CD4-positive, alpha-beta T cell treated with Interleukin-21 for 1 hour (primary cell): ENCODE results near the gene MPHOSPH8.

Experiments
- DNase-seq: peaks from one replicate; pipeline ENCODE4 v3.0.0-alpha.2; 2020

Gene MPHOSPH8, protein sequence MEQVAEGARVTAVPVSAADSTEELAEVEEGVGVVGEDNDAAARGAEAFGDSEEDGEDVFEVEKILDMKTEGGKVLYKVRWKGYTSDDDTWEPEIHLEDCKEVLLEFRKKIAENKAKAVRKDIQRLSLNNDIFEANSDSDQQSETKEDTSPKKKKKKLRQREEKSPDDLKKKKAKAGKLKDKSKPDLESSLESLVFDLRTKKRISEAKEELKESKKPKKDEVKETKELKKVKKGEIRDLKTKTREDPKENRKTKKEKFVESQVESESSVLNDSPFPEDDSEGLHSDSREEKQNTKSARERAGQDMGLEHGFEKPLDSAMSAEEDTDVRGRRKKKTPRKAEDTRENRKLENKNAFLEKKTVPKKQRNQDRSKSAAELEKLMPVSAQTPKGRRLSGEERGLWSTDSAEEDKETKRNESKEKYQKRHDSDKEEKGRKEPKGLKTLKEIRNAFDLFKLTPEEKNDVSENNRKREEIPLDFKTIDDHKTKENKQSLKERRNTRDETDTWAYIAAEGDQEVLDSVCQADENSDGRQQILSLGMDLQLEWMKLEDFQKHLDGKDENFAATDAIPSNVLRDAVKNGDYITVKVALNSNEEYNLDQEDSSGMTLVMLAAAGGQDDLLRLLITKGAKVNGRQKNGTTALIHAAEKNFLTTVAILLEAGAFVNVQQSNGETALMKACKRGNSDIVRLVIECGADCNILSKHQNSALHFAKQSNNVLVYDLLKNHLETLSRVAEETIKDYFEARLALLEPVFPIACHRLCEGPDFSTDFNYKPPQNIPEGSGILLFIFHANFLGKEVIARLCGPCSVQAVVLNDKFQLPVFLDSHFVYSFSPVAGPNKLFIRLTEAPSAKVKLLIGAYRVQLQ

GRCh38 chr13:19633479-19634255 lies at the start of gene MPHOSPH8:
Gene MPHOSPH8 (plus strand): TSS chr13:19633659. CDS start chr13:19633749, 90 bp downstream.
- peak; percentile 97 for DNase-seq

DNA sequence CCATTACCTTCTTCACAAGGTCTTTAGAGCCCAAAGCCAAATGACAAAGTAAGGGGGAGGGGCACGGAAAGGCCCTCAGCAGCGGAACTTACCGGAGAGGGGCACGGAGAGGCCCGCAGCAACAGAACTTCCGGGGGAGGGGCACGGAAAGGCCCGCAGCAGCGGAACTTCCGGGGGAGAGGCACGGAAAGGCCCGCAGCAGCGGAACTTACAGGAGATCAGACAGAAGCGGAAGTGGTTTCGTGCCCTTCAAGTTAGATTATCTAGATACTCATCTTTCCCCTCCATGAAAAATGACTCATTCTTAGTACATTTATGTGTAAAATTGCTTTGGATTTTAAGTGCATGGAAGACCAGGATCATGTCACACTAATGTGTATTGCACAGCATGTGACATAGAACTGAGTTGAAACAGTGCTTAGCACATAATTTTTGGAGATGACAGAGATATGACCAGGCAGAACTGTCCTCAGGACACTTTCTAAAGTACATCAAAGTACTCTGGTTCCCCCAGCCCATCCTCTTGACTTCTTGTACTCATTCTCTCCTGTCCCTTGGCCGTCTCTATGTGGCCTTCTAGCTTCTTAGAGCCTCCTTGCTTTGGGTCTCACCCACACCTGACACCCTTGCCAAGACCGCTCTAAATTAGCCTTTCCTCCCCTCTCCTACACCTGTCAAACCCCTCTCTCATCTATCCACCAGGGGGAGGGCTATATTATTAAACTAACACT lies 46.4 kb upstream of the MPHOSPH8 start:
- peak; percentile 78 for DNase-seq

DNA sequence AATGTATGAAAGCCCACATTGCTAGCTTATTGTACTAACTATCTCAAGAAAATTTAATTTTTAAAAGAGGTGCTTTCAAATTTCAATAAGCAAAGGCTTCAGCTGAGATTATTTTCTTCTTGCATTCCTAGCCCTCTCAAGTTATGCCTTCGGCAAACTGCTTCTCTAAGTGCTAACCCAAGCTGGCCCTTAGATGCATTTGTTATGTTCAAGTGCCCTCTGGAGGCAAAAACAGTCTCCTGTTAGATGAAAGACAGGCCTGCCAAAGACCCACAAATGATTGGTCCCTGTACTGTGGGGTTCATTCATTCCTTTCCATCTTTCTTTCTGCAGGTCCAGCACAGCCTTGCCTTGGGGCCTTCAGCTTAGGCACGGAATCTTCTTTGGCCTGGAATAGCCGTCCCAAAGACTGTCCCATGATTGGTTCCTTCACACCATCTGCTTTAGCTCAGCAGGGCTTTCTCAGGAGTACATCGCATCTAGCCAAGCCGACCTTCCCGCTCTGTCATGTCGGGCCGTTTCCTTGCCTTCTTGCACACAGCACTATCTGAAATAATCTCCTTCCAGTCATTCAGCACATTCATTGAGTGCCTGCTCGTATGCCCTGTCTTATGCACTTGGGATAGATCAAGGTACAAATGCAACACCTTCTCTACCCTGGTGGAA lies 45.7 kb upstream of the MPHOSPH8 start:
- DNase-seq: peak; percentile 68

DNA sequence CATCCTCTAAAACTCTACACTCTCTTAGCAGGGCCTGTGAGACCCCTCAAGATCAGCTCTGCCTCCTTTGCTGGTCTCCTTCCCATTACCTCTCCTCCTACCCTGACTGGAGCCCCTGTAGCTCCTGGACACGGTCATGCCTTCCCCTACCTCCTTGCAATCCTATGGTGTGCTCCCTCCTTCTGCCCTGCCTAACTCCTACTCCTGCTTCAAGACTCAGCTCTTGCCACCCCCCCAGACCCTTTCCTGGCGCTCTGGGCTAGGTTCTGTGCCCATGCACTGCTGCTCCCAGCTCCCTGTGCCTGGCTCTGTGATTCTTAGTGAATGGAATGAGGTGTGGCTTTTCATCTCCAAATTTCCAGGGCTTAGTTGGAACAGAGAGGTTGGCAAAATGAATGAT lies 44.1 kb upstream of the MPHOSPH8 start:
- DNase-seq: no peak

DNA sequence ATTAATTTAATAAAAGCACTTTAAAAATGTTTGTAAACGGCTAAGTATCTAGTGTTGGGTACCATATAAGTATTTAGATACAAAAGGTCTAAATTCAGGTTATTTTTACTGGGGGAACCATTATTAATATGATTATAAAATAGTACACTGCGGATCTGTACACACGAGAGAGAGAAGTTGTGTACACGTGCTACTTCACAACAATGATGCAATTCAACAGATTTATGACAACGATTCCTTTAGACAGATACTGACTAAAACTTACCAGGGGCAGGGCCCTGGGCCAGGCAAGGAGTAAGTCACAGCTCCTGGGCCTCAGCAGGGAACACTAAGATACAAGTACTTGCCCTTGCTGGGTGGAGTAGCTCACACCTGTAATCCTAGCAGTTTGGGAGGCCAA lies 43.0 kb upstream of the MPHOSPH8 start:
- no peak for DNase-seq

- DNase-seq: no peak
Observed at GRCh38 chr13:19591864-19592263, 41.6 kb upstream of the MPHOSPH8 start.

DNA sequence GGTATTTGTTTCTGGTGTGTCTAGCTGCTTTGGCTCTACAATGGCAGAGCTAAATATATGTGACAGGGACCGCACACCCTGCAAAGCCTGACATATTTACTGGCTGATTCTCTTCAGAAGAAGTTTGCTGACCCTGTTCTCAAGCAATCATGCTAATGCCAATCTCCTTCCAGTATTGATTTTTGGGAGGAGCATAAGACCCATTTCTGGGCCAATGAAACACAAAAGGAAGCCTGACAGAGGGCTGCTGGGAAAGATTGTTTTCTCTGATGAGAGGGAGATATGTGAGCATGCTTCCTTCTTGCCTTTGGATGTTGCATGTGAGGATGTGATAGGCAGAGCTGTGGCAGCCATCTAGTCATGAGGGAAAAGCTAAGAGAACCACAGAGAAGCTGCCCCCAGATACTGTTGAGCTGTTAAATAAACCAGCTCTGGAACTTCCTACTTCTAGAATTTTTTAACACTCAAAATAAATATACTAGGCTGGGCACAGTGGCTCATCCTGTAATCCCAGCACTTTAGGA lies 40.7 kb upstream of the MPHOSPH8 start:
- DNase-seq: no peak

DNA sequence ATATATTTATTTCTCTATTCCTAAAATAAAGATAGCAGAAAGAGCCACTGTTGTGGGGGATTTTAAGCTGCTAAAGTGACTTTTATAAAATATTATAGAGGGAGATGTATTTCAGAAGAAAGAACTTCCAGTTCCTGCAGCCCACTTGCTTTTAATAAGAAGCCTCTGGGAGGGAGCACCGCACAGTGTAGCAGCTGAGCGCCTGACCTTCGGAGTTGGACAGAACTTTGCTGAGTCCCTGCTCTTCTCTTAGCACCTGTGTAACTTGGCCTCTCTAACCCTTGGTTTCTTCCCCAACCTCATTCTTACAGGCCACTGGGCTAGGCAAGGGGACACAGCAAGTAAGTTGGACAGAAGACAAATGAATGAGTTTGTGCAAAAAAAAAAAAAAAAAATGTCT lies 37.4 kb upstream of the MPHOSPH8 start:
- DNase-seq: no peak

DNA sequence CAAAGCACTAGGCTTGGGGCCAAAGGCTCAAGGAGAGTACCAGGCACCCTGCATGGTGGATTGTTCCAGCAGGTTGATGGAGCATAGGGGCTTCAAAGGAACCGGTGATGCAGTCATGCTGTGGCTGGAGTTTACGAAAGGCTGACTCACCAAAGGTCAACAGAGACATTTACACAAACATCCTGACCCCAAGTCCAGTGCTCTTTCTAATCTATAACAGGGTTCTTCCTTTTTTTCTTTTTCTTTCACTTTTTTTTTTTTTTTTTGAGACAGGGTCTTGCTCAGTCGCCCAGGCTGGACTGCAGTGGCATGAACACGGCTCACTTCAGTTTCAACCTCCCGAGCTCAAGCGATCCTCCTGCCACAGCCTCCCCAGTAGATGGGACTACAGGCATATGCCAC lies 36.5 kb upstream of the MPHOSPH8 start:
- DNase-seq: no peak

DNA sequence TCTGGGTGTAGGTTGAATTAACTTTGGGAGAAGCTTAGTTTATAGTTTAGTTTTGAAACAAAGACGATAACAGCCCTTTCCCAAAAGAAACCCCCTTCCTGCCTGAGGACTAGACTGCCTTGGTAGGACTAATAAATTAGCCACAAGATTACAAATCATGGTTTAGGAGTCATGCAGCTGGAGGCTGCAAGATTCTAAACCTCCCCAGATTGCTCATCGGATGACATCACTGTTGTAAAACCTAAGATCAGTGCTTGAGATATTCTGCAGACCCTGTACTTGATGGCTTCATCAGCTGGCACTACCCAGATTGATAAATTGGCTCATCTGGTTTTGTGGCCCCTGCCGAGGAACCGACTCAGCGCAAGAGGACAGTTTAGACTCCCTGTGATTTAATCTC lies 35.9 kb upstream of the MPHOSPH8 start:
- DNase-seq: no peak

GRCh38 chr13:19601749-19602725 lies 31.4 kb upstream of the MPHOSPH8 start:
- DNase-seq: peak; percentile 13

GRCh38 chr13:19604306-19604705 lies 29.2 kb upstream of the MPHOSPH8 start:
- DNase-seq: no peak

DNA sequence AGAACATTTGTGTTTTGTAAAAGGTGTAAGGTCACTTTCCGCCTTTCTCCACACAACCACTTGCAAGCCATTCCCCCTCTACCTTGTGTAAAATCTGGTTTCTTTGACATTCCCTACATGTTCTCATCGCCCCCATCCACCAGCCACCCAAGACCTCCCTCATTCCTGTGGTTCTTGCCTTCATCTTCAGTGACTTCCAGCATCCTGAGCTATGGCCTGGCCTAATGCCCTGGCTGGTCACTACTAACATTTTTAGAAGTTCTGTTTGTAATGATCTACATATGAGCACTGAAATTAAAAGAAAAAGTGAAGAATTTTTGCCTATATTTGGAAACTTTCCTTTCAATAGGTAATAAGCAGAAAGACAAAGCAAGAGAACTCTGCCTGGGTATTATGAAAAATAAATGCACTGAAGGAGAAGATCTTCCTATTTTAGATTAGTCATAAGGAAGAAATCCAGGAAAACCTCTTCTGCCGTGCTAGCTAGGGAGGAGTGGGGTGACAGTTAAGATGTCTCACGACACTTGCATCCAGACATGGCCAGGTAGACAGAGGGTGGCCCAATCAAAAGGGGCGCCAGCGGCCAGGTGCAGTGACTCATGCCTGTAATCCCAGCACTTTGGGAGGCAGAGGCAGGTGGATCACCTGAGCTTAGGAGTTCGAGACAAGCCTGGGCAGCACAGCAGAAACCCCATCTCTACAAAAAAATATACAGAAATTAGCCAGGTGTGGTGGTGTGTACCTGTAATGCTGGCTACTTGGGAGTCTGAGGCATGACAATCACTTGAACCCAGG lies 28.1 kb upstream of the MPHOSPH8 start:
- no peak for DNase-seq

DNA sequence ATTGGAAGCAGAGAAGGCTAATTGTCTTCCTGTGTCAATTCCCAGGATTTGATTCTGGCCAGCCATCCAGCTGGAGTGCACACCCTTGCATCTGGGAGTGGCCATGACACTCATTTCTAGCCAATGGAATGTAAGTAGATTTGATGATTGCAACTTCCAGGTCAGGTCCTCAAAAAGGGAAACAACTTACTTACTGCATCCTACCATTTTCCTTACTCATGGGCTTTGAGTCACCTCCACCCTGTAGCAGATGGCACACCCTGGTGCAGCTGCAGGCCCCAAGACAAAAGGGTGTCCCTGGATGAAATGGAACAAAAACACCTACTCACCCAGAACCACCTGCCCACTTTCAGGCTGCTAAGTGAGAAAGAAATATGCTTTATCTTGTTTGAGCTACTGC lies 27.3 kb upstream of the MPHOSPH8 start:
- DNase-seq: no peak

DNA sequence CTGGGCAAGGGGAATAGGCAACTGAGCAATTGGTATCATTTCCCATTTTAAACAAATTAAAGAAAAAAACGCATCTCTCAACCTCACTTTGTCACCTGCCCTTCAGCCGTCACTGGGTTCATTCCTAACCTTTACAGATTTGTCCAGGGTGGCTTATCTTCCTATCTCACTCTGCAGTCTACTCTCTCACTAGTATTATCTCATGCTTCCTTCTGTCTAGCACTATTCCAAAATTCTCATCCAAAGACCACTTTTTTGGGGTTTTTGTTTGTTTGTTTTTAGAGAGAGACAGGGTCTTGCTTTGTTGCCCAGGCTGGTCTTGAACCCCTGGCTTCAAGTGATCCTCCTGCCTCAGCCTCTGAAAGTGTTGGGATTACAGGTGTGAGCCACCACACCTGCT lies 26.7 kb upstream of the MPHOSPH8 start:
- DNase-seq: no peak

DNA sequence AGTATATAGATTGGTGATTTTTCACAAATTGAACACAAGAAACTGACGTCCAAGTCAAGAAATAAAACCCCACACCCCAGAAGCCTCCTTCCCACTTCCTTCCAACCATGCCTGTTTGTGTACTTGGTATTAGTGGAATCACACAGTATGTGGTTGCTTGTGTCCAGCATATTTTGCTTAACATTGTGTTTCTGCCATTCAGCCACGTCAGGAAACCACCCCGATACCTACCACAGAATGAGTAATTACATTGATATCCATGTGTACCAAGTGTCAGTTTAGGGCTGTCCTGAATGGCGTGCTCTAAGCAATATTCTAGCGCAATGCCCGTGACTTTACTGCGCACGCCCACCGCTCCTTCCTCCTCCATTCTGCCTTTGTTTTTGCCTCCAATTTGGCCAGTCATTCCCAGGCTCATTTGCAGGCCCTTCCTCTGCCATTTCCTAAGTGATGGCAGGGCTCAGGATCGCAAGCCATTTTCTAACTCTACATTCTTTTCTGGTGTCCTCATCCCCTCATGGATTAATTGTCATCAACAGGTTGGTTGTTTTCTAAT lies 25.9 kb upstream of the MPHOSPH8 start:
- DNase-seq: no peak

DNA sequence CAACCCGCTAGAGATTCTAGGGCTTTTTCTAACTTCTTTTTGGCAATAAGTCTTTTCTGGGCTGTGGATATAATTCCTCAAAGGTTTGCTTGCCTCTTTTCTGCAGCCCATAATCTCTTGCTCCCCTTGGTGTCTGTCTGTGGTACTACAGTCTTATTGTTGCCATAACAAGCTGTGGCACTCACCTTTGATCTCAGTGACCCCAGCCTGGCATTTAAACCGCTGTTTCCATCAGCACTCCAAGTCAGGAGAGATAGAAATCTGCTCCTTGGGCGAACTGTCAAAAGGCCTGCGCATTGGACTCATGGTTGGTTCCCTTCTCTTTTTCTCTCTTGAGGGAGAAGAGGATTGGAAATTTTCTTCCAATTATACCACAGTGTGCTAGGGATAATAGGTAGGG lies 14.5 kb upstream of the MPHOSPH8 start:
- DNase-seq: peak; percentile 39

- no peak for DNase-seq
Observed at GRCh38 chr13:19622193-19622592, 11.3 kb upstream of the MPHOSPH8 start.

DNA sequence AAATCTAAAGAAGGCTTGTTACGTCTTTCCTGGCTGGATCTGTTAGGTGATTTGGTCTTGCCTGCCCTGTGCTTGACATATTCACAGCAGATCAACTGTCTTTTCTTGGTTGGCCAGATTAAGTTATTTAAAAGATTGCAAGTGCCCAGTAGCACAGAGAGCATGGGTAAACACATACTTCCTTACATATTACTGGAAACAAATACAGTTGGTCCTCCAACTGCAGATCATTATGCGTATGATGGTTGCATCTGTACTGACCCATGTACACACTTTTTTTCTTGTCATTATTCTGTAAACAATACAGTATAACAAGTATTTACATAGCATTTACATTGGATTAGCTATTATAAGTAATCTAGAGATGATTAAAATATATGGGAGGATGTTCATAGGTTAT lies 9.2 kb upstream of the MPHOSPH8 start:
- DNase-seq: no peak
